ENCODE data around the gene RAPGEF6.

Gene RAPGEF6

GRCh38 chr5:131396630-131397273 is 238.3 kb downstream of the RAPGEF6 start (continued):
- TF ChIP-seq ZNF433 (tag by site-specific recombination; IDR thresholded peaks at IDR 0.05; ENCODE audit: low read depth): no peak
- TF ChIP-seq SP2 (tag by site-specific recombination; IDR thresholded peaks at IDR 0.05): no peak
- TF ChIP-seq ZEB2 (tag by site-specific recombination; IDR thresholded peaks at IDR 0.05): no peak
- no peak for TF ChIP-seq ZNF114 (tag by site-specific recombination; IDR thresholded peaks at IDR 0.05)

GRCh38 chr5:131396015-131396414 is 239.0 kb downstream of the RAPGEF6 start:
- no peak overlapping the region for H3K4me3 ChIP-seq (ENCODE audit: low read depth, low read length)
- no peak overlapping the region for H3K27ac ChIP-seq (ENCODE audit: extremely low read depth, low read depth, low read length)
- TF ChIP-seq YY1 (tag by site-specific recombination; IDR thresholded peaks at IDR 0.05) (no peak), WT1 (tag by site-specific recombination; IDR thresholded peaks at IDR 0.05) (no peak)
- no peaks in the 10 kb centered on the region for H3K9me3 ChIP-seq (ENCODE audit: control insufficient read depth, insufficient read depth, low read depth, low read length)
- ChIA-PET CTCF (interaction anchor here (1.0 kb wide), 1 partner anchor 611 kb away, joined by 4 read pairs; no protein-coding TSS in a partner anchor), POLR2A (no interaction called here)
- H3K4me1 ChIP-seq (ENCODE audit: control insufficient read depth, insufficient read depth, low read length): no peaks in the 10 kb centered on the region
- H3K36me3 ChIP-seq (ENCODE audit: control insufficient read depth in 2 of 2, insufficient read depth in 1 of 2, low read length in 2 of 2): peaks cover 17 to 59% of the 10 kb centered on the region in 2 experiments

- Histone ChIP-seq H3K4me3 (ENCODE audit: low read depth, low read length) (no peak overlapping the region), H3K9me3 (ENCODE audit: control insufficient read depth, insufficient read depth, low read depth, low read length) (no peaks in the 10 kb centered on the region), H3K4me1 (ENCODE audit: control insufficient read depth, insufficient read depth, low read length) (no peaks in the 10 kb centered on the region), H3K27ac (ENCODE audit: extremely low read depth, low read depth, low read length) (no peak overlapping the region), H3K36me3 (ENCODE audit: control insufficient read depth in 2 of 2, insufficient read depth in 1 of 2, low read length in 2 of 2) (peaks cover 16 to 54% of the 10 kb centered on the region in 2 experiments)
- no peak for TF ChIP-seq ZNF146 (tag by site-specific recombination; IDR thresholded peaks at IDR 0.05)
- TF ChIP-seq PBX3 (CRISPR knock-in tag; IDR thresholded peaks at IDR 0.05): no peak
- no peak for TF ChIP-seq BCL6B (tag by site-specific recombination; IDR thresholded peaks at IDR 0.05)
- TF ChIP-seq PRDM6 (tag by site-specific recombination; IDR thresholded peaks at IDR 0.05): 0 out of 2 replicates have a peak, but pooled peaks have one; percentile 13
- TF ChIP-seq KLF7 (tag by site-specific recombination; IDR thresholded peaks at IDR 0.05; ENCODE audit: borderline replicate concordance): no peak
- 0 out of 2 replicates have a peak, but pooled peaks have one; percentile 9 for TF ChIP-seq FEZF1 (tag by site-specific recombination; IDR thresholded peaks at IDR 0.05)
- TF ChIP-seq ATF2 (tag by site-specific recombination; IDR thresholded peaks at IDR 0.05; ENCODE audit: low read depth): no peak
- TF ChIP-seq ZBTB26 (tag by site-specific recombination; optimal IDR thresholded peaks at IDR 0.05): no peak
- ChIA-PET CTCF (interaction anchor here (0.5 to 1.1 kb wide), 2 partner anchors 12 to 133 kb away, joined by 3 to 4 read pairs; no protein-coding TSS in a partner anchor), POLR2A (no interaction called here)
Measured at GRCh38 chr5:131394128-131394527, 240.9 kb downstream of the RAPGEF6 start.

Data from HEK293 (cell line).